Measurements from ENCODE around the gene FBLL1.

- TF ChIP-seq CTCF (IDR thresholded peaks at IDR 0.05; ENCODE audit: insufficient read depth, low read length, poor library complexity, severe bottlenecking) (no peak), EZH2phosphoT487 (conservative IDR thresholded peaks at IDR 0.05; ENCODE audit: low read length) (no peak)
Measured at GRCh38 chr5:168578006-168578405, 48.9 kb downstream of the FBLL1 start.
